HepG2 (cell line): ENCODE results near the gene ZNF485. TPM values are rescaled to one million over a fixed set of nuclear protein-coding genes. Genes with fewer than 3 reads are reported as not detected.

Experiments used
- GABPB1 ChIP-seq: IDR thresholded peaks from 2 replicates; pipeline ENCODE4 v1.6.1; 2016; ENCODE audit warnings: mild to moderate bottlenecking, missing genetic modification reagents, moderate library complexity, missing compliant biosample characterization
- GTF3A ChIP-seq: sonication (generic); formaldehyde crosslinking; conservative IDR thresholded peaks from 2 replicates; pipeline ENCODE4 v1.4.0; 2020; ENCODE audit warnings: mild to moderate bottlenecking, missing genetic modification reagents
- HBP1 ChIP-seq: IDR thresholded peaks from 2 replicates; pipeline ENCODE4 v1.6.1; 2016; ENCODE audit warnings: low read depth, control low read depth
- ISL2 ChIP-seq: sonication (generic); formaldehyde crosslinking; IDR thresholded peaks from 2 replicates; pipeline ENCODE4 v1.5.0; 2020; ENCODE audit warnings: missing genetic modification reagents
- MAFG ChIP-seq: sonication (generic); formaldehyde crosslinking; IDR thresholded peaks from 2 replicates; pipeline ENCODE4 v1.5.1; 2020; ENCODE audit warnings: mild to moderate bottlenecking, missing genetic modification reagents
- MATR3 ChIP-seq: sonication (generic); formaldehyde crosslinking; IDR thresholded peaks from 2 replicates; pipeline ENCODE4 v1.4.0; 2020; ENCODE audit warnings: missing genetic modification reagents
- PPARG ChIP-seq: conservative IDR thresholded peaks from 2 replicates; pipeline ENCODE4 v1.6.1; 2016; ENCODE audit warnings: missing biosample characterization, missing genetic modification reagents
- RFX3 ChIP-seq: IDR thresholded peaks from 2 replicates; pipeline ENCODE4 v1.6.1; 2016; ENCODE audit warnings: missing biosample characterization, missing genetic modification reagents
- RXRB ChIP-seq: IDR thresholded peaks from 2 replicates; pipeline ENCODE4 v1.6.1; 2016; ENCODE audit warnings: borderline replicate concordance, missing genetic modification reagents, missing compliant biosample characterization
- ZFX ChIP-seq: sonication (generic); formaldehyde crosslinking; IDR thresholded peaks from 2 replicates; pipeline ENCODE4 v1.4.0; 2020; ENCODE audit warnings: mild to moderate bottlenecking, low read depth, missing genetic modification reagents, moderate library complexity
- ZSCAN9 ChIP-seq: IDR thresholded peaks from 2 replicates; pipeline ENCODE4 v1.6.1; 2016; ENCODE audit warnings: borderline replicate concordance
- polyA plus RNA-seq, 8 experiments: library from polyadenylated mRNA; depleted of rRNA in 3 of 8; stranded (reverse) in 7 of 8; unstranded in 1 of 8; fragments of >200 nt; fragmentation: Illumina TruSeq in 4 of 8; extraction: Trizol in 4 of 8; gene quantifications; 2 replicates each; pipeline versions ENCODE4 v1.2.1 to v1.2.3, GENCODE V29; 2011 to 2016; ENCODE audit warnings: low read depth in 4 of 8, missing spikeins in 1 of 8, mixed read lengths in 1 of 8; ENCODE audit not compliant: insufficient read depth in 1 of 8
- total RNA-seq, 5 experiments: library from RNA; depleted of rRNA; stranded (reverse); fragments of >200 nt; fragmentation: Illumina TruSeq; extraction: Trizol; gene quantifications; 2 replicates each; pipeline ENCODE4 v1.2.3, GENCODE V29; 2016; ENCODE audit warnings: low read depth in 1 of 5
- TF ChIP-seq, protein P1 (sequence below): sonication (generic); formaldehyde crosslinking; IDR thresholded peaks from 2 replicates; pipeline ENCODE4 v1.4.0; 2020; ENCODE audit warnings: missing genetic modification reagents
- TF ChIP-seq, protein P2 (sequence below): sonication (generic); formaldehyde crosslinking; IDR thresholded peaks from 2 replicates; pipeline ENCODE4 v1.4.0; 2020; ENCODE audit warnings: missing genetic modification reagents
- TF ChIP-seq, protein P3 (sequence below): sonication (generic); formaldehyde crosslinking; IDR thresholded peaks from 2 replicates; pipeline ENCODE4 v1.8.1; 2023; ENCODE audit warnings: missing genetic modification reagents, inconsistent platforms, borderline replicate concordance
- TF ChIP-seq, protein P4 (sequence below): sonication (generic); formaldehyde crosslinking; IDR thresholded peaks from 2 replicates; pipeline ENCODE4 v1.4.0; 2020; ENCODE audit warnings: missing genetic modification reagents, borderline replicate concordance

Gene ZNF485
- total and polyA plus RNA-seq, 2 of the 13 experiments (the other 11 are each of a cell fraction or from before 2014, with no cell fraction given): 1.4 to 3.3 TPM

DNA sequence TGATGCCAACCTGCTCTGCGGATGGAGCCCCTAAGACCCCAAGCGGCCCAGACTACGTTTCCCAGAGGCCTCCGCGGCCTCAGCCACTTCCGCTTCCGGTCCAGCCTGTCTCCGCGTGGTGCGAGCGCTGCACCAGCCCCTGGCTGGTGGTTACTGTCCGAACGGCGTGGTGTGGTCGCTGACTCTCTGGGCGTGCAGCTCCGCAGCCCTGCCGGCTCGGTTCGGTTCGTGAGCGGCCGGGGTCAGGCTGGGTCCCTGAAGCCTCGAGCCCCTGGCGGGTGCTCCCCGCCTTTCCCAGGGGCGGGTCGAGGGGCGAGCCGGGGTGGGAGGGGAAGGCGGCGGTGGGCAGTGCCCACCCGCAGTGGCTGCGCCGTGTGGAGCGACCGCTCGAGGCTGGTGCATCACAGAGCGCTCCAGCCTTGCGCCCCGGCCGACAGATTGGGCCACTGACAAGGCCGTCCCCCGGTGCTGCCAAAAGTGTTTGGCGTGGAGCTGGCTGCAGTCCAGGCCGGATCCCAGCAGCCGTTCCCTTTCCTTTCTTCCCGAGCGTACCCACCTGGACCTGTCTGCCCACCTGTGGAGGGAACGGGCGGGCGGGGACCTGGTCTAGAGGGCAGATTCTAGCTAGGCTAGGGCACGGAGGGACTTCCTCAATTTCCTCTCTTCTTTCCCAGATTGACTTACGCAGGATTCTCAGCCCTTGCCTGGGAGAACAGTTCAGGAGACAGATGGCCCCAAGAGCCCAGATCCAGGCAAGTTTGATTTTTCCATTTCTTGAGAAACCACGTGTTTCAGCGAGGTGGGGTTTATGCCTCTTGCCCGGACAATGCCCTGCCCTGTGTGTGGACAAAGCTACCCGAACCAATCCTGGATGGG lies at the start of gene ZNF485 (continued):
- TF ChIP-seq, protein P1, sequence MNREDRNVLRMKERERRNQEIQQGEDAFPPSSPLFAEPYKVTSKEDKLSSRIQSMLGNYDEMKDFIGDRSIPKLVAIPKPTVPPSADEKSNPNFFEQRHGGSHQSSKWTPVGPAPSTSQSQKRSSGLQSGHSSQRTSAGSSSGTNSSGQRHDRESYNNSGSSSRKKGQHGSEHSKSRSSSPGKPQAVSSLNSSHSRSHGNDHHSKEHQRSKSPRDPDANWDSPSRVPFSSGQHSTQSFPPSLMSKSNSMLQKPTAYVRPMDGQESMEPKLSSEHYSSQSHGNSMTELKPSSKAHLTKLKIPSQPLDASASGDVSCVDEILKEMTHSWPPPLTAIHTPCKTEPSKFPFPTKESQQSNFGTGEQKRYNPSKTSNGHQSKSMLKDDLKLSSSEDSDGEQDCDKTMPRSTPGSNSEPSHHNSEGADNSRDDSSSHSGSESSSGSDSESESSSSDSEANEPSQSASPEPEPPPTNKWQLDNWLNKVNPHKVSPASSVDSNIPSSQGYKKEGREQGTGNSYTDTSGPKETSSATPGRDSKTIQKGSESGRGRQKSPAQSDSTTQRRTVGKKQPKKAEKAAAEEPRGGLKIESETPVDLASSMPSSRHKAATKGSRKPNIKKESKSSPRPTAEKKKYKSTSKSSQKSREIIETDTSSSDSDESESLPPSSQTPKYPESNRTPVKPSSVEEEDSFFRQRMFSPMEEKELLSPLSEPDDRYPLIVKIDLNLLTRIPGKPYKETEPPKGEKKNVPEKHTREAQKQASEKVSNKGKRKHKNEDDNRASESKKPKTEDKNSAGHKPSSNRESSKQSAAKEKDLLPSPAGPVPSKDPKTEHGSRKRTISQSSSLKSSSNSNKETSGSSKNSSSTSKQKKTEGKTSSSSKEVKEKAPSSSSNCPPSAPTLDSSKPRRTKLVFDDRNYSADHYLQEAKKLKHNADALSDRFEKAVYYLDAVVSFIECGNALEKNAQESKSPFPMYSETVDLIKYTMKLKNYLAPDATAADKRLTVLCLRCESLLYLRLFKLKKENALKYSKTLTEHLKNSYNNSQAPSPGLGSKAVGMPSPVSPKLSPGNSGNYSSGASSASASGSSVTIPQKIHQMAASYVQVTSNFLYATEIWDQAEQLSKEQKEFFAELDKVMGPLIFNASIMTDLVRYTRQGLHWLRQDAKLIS (CRISPR knock-in tag): no peak
- TF ChIP-seq ZFX (peak; percentile 49), GTF3A (no peak), PPARG (CRISPR knock-in tag) (no peak), GABPB1 (CRISPR knock-in tag) (peak; percentile 99), RXRB (CRISPR knock-in tag) (no peak), MAFG (no peak), MATR3 (CRISPR knock-in tag) (no peak), ISL2 (CRISPR knock-in tag) (no peak), ZSCAN9 (CRISPR knock-in tag) (no peak), RFX3 (CRISPR knock-in tag) (no peak), HBP1 (CRISPR knock-in tag) (no peak)
- TF ChIP-seq, protein P2, sequence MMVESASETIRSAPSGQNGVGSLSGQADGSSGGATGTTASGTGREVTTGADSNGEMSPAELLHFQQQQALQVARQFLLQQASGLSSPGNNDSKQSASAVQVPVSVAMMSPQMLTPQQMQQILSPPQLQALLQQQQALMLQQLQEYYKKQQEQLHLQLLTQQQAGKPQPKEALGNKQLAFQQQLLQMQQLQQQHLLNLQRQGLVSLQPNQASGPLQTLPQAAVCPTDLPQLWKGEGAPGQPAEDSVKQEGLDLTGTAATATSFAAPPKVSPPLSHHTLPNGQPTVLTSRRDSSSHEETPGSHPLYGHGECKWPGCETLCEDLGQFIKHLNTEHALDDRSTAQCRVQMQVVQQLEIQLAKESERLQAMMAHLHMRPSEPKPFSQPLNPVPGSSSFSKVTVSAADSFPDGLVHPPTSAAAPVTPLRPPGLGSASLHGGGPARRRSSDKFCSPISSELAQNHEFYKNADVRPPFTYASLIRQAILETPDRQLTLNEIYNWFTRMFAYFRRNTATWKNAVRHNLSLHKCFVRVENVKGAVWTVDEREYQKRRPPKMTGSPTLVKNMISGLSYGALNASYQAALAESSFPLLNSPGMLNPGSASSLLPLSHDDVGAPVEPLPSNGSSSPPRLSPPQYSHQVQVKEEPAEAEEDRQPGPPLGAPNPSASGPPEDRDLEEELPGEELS (CRISPR knock-in tag): no peak
- TF ChIP-seq, protein P3, sequence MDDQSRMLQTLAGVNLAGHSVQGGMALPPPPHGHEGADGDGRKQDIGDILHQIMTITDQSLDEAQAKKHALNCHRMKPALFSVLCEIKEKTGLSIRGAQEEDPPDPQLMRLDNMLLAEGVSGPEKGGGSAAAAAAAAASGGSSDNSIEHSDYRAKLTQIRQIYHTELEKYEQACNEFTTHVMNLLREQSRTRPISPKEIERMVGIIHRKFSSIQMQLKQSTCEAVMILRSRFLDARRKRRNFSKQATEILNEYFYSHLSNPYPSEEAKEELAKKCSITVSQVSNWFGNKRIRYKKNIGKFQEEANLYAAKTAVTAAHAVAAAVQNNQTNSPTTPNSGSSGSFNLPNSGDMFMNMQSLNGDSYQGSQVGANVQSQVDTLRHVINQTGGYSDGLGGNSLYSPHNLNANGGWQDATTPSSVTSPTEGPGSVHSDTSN (CRISPR knock-in tag): no peak
- TF ChIP-seq, protein P4, sequence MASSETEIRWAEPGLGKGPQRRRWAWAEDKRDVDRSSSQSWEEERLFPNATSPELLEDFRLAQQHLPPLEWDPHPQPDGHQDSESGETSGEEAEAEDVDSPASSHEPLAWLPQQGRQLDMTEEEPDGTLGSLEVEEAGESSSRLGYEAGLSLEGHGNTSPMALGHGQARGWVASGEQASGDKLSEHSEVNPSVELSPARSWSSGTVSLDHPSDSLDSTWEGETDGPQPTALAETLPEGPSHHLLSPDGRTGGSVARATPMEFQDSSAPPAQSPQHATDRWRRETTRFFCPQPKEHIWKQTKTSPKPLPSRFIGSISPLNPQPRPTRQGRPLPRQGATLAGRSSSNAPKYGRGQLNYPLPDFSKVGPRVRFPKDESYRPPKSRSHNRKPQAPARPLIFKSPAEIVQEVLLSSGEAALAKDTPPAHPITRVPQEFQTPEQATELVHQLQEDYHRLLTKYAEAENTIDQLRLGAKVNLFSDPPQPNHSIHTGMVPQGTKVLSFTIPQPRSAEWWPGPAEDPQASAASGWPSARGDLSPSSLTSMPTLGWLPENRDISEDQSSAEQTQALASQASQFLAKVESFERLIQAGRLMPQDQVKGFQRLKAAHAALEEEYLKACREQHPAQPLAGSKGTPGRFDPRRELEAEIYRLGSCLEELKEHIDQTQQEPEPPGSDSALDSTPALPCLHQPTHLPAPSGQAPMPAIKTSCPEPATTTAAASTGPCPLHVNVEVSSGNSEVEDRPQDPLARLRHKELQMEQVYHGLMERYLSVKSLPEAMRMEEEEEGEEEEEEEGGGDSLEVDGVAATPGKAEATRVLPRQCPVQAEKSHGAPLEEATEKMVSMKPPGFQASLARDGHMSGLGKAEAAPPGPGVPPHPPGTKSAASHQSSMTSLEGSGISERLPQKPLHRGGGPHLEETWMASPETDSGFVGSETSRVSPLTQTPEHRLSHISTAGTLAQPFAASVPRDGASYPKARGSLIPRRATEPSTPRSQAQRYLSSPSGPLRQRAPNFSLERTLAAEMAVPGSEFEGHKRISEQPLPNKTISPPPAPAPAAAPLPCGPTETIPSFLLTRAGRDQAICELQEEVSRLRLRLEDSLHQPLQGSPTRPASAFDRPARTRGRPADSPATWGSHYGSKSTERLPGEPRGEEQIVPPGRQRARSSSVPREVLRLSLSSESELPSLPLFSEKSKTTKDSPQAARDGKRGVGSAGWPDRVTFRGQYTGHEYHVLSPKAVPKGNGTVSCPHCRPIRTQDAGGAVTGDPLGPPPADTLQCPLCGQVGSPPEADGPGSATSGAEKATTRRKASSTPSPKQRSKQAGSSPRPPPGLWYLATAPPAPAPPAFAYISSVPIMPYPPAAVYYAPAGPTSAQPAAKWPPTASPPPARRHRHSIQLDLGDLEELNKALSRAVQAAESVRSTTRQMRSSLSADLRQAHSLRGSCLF (CRISPR knock-in tag): no peak
